Heart right ventricle (tissue), 16 donors: Measurements from ENCODE around the gene DUSP23. TPM values are rescaled to one million over a fixed set of nuclear protein-coding genes. Genes with fewer than 3 reads are reported as not detected.

Experiments used
- ATAC-seq, 8 donors: fragments of 200-7000 bp; cut with Tn5 transposase; one replicate each; pipeline ENCODE4 v1.9.1; 2020; ENCODE audit warnings: mild to moderate bottlenecking in 8 of 8, moderate library complexity in 8 of 8, moderate number of reproducible peaks in 1 of 8
- DNase-seq, 2 donors: peaks; one replicate each; pipeline ENCODE4 v3.0.0-alpha.2; 2020
- H3K27ac ChIP-seq, 10 donors: fragments of 200-600 bp; sonication (generic) in 2 of 10; one replicate each; pipeline versions ENCODE4 v1.5.0 to v1.8.0; 2020 to 2022; ENCODE audit warnings: mild to moderate bottlenecking in 3 of 10
- H3K27me3 ChIP-seq, 7 donors: fragments of 200-600 bp; one replicate each; pipeline ENCODE4 v1.8.0; 2021 to 2022; ENCODE audit warnings: mild to moderate bottlenecking in 2 of 7
- H3K36me3 ChIP-seq, 9 donors: fragments of 200-600 bp; sonication (generic) in 1 of 9; one replicate each; pipeline versions ENCODE4 v1.5.0 to v1.8.0; 2020 to 2022; ENCODE audit warnings: mild to moderate bottlenecking in 2 of 9
- H3K4me1 ChIP-seq, 9 donors: fragments of 200-600 bp; sonication (generic) in 1 of 9; one replicate each; pipeline versions ENCODE4 v1.5.0 to v1.8.0; 2020 to 2022; ENCODE audit warnings: mild to moderate bottlenecking in 4 of 9
- H3K4me3 ChIP-seq, 10 donors: fragments of 200-600 bp; sonication (generic) in 2 of 10; one replicate each; pipeline versions ENCODE4 v1.5.0 to v1.8.0; 2020 to 2022; ENCODE audit warnings: mild to moderate bottlenecking in 7 of 10, moderate library complexity in 2 of 10
- H3K9me3 ChIP-seq, 11 donors: fragments of 200-600 bp in 10 of 11; sonication (generic) in 2 of 11; one replicate each; pipeline versions ENCODE4 v1.5.0 to v1.8.0; 2013 to 2022; ENCODE audit warnings: mild to moderate bottlenecking in 2 of 11, control low read depth in 1 of 11, moderate library complexity in 1 of 11
- WGBS, 2 donors: extraction: QIAGEN DNeasy Blood & Tissue Kit; methylation state at CpG; one replicate each; pipeline ENCODE4 v1.1.7; 2013; ENCODE audit warnings: inconsistent platforms in 1 of 2; 5-methylcytosine and 5-hydroxymethylcytosine counted together
- intact Hi-C, 10 donors: fragments of 100-400 bp; cut with DNase I; formaldehyde crosslinking; loops; one replicate each; pipeline versions ENCODE4 v1.11.1 to v1.14.2; 2022
- polyA plus RNA-seq, 2 donors: library from polyadenylated mRNA; stranded (reverse); fragments of 200-250 nt; gene quantifications; one replicate each; pipeline ENCODE4 v1.2.3, GENCODE V29; 2013
- total RNA-seq, 10 donors: library from RNA; stranded (reverse); fragmentation: NEBNext Ultra II Directional in 3 of 10; extraction: Animal tissue kit (Norgen Biotek cat#: 25700) in 3 of 10; gene quantifications; one replicate each; pipeline versions ENCODE4 v1.2.1 to v1.2.4, GENCODE V29; 2021 to 2023
- TF ChIP-seq, protein P1 (sequence below), 9 donors: fragments of 200-600 bp; sonication (generic) in 2 of 9; IDR thresholded peaks; one replicate each; pipeline versions ENCODE4 v1.5.0 to v1.8.0; 2021 to 2022; ENCODE audit warnings: antibody characterized with exemption in 9 of 9, mild to moderate bottlenecking in 5 of 9, moderate library complexity in 1 of 9
- donor health status: Arrhythmogenic right ventricular cardiomyopathy.
- donor health status: ischemic (EF 13 %, LVEDD 7.1; RV severe dilation, severe dysfunction).
- donor health status: healthy with polysubstance abuse.
- donor health status: DM: no; HTN: yes; CAD: no.
- donor health status: DM: no; HTN: no; CAD: no.
- donor health status: ischemic (EF 25% LVEDD 6.9; RV normal size, moderate dysfunction).
- donor health status: ischemic (EF 25% LVEDD 5.7; RV mildly dilated, moderate dysfunction).
- donor health status: healthy.
- donor health status: DM: yes; HTN: yes; CAD: no.
- donor health status: Ischemic cardiomyopathy.
- donor health status: ischemic (EF 35%, LVEDD 5.7; RV mildly dilated, moderate dysfunction).
- donor health status: nonischemic (EF 11% LVEDD 7.7; RV severe dilation, severe dysfunction).
- donor health status: DM: yes; HTN: yes; CAD: no.
- donor health status: PGD.
- donor health status: ischemic (EF 29% LVEDD 5.4; RV normal size, mild dysfunction).
- donor health status: nonischemic (EF 23%, LVEDD 6.1; RV moderate dilation, normal function).

The DUSP23 gene
- total and polyA plus RNA-seq, 12 donors, result 7.0 to 80.8 (median 12.2) TPM

DNA sequence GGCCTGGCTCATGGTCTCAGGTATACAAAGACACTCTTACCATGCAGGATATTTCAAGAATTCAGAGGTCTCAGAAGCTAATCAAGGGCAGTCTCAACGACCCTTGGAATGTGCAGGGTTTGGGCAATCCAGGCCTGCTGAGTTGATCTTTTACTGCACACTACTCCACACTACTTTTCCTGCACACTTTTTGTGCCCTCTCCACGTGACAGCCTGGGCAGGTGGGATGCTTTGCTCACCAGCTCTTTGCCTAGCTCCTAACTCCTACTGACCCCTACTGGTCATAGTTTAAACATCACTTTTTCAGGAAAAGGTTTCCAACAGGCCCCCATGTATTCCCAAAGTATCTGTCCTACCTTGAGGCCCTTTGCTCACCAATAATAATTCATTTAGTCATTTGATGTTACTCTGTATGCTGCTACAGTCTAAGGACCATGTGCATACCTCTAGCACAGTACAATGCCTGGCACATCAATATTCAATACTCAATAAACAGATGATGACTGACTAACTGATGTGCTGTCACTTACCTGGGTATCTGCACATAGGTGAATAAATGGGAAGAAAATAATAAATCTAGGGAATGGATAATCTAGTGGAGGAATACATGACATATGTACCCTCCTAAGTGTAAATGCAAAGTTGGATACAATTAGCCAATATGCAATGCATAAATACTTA lies 9.6 kb downstream of the DUSP23 start:
- Histone ChIP-seq H3K4me1 (no peaks in the 10 kb centered on the region), H3K4me3 (no peak overlapping the region), H3K27ac (no peak overlapping the region), H3K27me3 (peaks cover 0 to 43% (median 29%) of the 10 kb centered on the region in 7 donors), H3K9me3 (no peaks in the 10 kb centered on the region), H3K36me3 (no peaks in the 10 kb centered on the region)
- 12% methylated on average over 2 of the region's 2 CpGs for WGBS, 2 donors
- no peak for DNase-seq
- TF ChIP-seq, protein P1, sequence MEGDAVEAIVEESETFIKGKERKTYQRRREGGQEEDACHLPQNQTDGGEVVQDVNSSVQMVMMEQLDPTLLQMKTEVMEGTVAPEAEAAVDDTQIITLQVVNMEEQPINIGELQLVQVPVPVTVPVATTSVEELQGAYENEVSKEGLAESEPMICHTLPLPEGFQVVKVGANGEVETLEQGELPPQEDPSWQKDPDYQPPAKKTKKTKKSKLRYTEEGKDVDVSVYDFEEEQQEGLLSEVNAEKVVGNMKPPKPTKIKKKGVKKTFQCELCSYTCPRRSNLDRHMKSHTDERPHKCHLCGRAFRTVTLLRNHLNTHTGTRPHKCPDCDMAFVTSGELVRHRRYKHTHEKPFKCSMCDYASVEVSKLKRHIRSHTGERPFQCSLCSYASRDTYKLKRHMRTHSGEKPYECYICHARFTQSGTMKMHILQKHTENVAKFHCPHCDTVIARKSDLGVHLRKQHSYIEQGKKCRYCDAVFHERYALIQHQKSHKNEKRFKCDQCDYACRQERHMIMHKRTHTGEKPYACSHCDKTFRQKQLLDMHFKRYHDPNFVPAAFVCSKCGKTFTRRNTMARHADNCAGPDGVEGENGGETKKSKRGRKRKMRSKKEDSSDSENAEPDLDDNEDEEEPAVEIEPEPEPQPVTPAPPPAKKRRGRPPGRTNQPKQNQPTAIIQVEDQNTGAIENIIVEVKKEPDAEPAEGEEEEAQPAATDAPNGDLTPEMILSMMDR (IDR thresholded peaks at IDR 0.05), result peak in 8 of 9 donors; percentile 40 to 68 (median 62)
- ATAC-seq, result peak in 4 of 8 donors; percentile 19 to 54 (median 26)
- intact Hi-C loops, result loop anchor here in 3 of 10 donors (10.0 kb wide), 2 partner anchors 214 to 576 kb away; no protein-coding TSS in a partner anchor

GRCh38 chr1:159791031-159791430 lies 10.3 kb downstream of the DUSP23 start:
- Histone ChIP-seq H3K9me3 (no peaks in the 10 kb centered on the region), H3K27me3 (peaks cover 0 to 49% (median 36%) of the 10 kb centered on the region in 7 donors), H3K36me3 (no peaks in the 10 kb centered on the region), H3K4me3 (no peak overlapping the region), H3K4me1 (no peaks in the 10 kb centered on the region), H3K27ac (no peak overlapping the region)
- DNase-seq, result no peak
- 62 to 68% methylated on average over 3 of the region's 3 CpGs for WGBS, 2 donors
- TF ChIP-seq, protein P1 (IDR thresholded peaks at IDR 0.05), result no peak
- ATAC-seq, result no peak
- intact Hi-C loops, result loop anchor here in 3 of 10 donors (10.0 kb wide), 2 partner anchors 214 to 576 kb away; no protein-coding TSS in a partner anchor

DNA sequence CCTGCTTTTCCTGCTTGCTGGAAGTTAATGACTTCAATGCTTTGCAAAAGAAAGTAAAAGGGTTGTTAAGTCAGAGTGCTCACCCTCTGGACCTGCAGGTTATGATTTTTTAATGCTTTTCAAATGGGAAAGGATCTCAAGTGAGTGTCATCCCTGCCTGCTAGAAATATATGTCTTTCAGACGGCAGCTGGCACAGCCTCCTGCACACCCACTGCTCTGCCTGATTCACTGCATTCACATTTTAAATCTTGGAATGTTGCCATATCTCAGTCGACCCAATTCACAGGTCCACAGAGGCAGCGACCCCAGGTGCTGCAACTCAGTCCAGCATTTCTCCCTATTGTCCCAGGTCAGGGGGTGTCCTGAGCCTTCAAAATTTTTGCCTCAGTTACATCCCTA lies 10.7 kb downstream of the DUSP23 start:
- DNase-seq (no peak), ATAC-seq (no peak)
- intact Hi-C loops, result loop anchor here in 3 of 10 donors (10.0 kb wide), 2 partner anchors 213 to 577 kb away; no protein-coding TSS in a partner anchor
- H3K27ac ChIP-seq, result no peak overlapping the region
- 20 to 28% methylated on average over 3 of the region's 3 CpGs for WGBS, 2 donors
- no peaks in the 10 kb centered on the region for H3K36me3 ChIP-seq
- TF ChIP-seq, protein P1 (IDR thresholded peaks at IDR 0.05), result no peak
- no peaks in the 10 kb centered on the region for H3K9me3 ChIP-seq
- H3K4me1 ChIP-seq, result no peaks in the 10 kb centered on the region
- no peak overlapping the region for H3K4me3 ChIP-seq
- peaks cover 0 to 52% (median 38%) of the 10 kb centered on the region in 7 donors for H3K27me3 ChIP-seq

DNA sequence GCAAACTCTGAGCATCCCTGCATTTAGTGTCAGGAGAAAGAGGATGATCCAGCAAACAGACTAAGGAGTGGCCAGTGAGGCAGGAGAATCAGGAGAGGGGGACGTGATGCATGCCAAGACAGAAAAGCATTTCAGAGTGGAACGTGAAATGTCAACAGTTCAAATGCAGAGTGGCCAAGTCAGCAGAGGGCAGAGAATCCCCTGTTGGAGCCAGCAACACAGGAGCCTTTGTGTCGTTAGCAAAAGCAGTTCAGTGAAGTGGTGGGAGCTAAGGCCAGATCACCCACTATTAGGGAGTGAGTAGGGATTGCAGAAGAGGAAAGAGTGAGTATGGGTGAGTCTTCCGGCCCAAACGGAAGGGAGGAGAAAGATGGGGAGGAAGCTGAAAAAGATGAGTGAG lies 14.8 kb downstream of the DUSP23 start:
- no peaks in the 10 kb centered on the region for H3K36me3 ChIP-seq
- ATAC-seq, result no peak
- H3K27ac ChIP-seq, result no peak overlapping the region
- intact Hi-C loops, result loop anchor here in 8 of 10 donors (5.0 to 10.0 kb wide), 9 partner anchors 42 to 581 kb away; partner anchors contain the start of gene IGSF9 (in 4 of the 8)
- 30 to 36% methylated on average over 5 of the region's 5 CpGs for WGBS, 2 donors
- no peaks in the 10 kb centered on the region for H3K9me3 ChIP-seq
- H3K4me1 ChIP-seq, result peaks cover 0 to 13% (median 0%) of the 10 kb centered on the region in 9 donors
- no peak for DNase-seq
- TF ChIP-seq, protein P1 (IDR thresholded peaks at IDR 0.05), result no peak
- H3K27me3 ChIP-seq, result peaks cover 0 to 56% (median 37%) of the 10 kb centered on the region in 7 donors
- no peak overlapping the region for H3K4me3 ChIP-seq
